GM18526 (cell line): ENCODE data around the gene PLTP.
A peak's percentile ranks its signal among the peaks of the same experiment; 100 is the strongest.

Source experiments
- POLR2A ChIP-seq: IDR thresholded peaks from 3 replicates; pipeline ENCODE4 v1.6.1; 2011; ENCODE audit not compliant: insufficient read length; ENCODE audit errors: extremely low read depth

Gene PLTP

DNA sequence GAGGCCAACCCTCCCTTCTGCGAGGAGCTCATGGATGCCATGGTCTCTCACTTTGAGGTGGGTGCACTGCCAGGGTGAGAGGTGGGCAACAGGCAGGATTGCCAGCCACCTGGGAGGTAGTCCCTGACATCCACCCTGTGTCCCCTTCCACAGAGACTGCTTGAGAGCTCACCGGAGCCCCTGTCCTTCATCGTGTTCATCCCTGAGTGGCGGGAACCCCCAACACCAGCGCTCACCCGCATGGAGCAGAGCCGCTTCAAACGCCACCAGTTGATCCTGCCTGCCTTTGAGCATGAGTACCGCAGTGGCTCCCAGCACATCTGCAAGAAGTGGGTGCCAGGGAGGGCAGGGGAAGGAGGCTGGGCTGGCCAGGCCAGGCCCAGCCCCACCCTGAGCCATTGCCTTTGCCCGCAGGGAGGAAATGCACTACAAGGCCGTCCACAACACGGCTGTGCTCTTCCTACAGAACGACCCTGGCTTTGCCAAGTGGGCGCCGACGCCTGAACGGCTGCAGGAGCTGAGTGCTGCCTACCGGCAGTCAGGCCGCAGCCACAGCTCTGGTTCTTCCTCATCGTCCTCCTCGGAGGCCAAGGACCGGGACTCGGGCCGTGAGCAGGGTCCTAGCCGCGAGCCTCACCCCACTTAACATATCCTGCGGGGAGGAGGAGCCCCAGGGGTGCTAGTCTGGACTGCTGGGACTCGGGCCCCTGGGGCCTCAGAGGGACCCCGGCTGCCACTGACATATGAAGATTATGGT is 35.3 kb upstream of the PLTP start:
- TF ChIP-seq POLR2A = no peak

GRCh38 chr20:45946149-45946970 is 34.4 kb upstream of the PLTP start:
- no peak for TF ChIP-seq POLR2A

- no peak for TF ChIP-seq POLR2A
Observed at GRCh38 chr20:45945678-45946148, 33.8 kb upstream of the PLTP start.

GRCh38 chr20:45944965-45945677 is 33.2 kb upstream of the PLTP start:
- TF ChIP-seq POLR2A = no peak

DNA sequence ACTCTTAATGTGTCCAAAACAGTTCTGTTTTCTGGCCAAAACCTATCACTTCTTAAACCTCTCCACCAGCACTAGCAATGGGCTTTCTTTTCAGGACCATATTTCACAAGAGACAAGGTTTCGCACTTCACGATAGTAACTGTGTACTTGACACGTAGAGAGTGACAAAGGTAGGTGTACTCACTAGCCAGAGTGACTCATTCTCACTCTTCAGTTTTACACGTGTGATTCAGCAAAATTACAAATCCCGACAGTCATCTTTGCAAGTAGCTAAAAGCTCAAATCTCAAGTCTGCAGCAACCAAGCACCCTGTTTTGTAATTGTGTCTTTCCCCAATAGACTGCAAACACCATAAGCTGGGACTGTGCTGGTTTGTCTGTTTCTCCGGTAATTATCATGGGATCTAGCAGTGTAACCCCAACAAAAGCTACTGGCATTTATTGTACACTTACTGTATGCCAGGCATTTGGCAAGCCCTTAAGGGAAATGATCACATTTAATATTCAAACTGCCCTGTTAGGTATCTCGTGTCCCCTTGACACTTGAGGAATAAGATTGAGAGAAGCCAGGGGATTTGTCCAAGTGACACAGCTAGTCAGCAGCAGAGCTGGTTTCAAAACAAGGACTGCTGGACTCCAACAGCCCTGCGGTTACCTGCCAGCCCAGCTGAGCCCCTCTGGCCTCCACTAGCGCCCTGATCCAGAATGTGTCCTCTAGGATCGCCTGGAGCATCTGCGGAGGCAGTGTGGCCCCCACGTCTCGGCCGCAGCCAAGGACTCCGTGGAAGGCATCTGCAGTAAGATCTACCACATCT is 32.4 kb upstream of the PLTP start:
- no peak for TF ChIP-seq POLR2A

GRCh38 chr20:45943613-45944012 is 31.7 kb upstream of the PLTP start:
- no peak for TF ChIP-seq POLR2A

- no peak for TF ChIP-seq POLR2A
Observed at GRCh38 chr20:45940469-45940868, 28.5 kb upstream of the PLTP start.

- no peak for TF ChIP-seq POLR2A
Observed at GRCh38 chr20:45940053-45940452, 28.1 kb upstream of the PLTP start.

DNA sequence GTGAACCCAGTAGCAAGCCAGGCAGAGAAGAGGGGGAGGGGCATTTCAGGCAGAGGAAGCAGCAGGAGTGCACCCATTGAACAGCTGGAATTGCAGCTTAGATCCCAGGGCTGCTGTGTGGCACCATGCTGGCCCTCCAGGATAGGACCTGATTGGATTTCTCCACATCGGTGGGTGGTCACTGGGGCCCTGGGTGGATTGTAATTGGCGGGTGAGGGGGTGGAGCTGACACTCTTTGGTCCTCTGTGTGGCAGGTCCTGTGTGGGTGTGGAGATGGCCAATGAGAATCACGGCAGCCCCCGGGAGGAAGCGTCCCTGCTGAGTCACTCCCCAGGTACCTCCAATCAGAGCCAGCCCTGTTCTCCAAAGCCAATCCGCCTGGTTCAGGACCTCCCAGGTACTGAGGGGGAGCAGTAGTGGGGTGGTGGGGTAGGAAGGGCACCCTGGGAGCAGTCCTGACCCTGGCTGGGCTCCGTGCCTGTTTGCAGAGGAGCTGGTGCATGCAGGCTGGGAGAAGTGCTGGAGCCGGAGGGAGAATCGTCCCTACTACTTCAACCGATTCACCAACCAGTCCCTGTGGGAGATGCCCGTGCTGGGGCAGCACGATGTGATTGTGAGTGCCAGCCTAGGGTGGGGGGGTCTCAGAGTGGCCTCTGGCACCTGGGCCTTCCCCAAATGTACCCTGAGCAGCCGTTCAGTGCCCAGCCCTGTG is 26.9 kb upstream of the PLTP start:
- TF ChIP-seq POLR2A = no peak

DNA sequence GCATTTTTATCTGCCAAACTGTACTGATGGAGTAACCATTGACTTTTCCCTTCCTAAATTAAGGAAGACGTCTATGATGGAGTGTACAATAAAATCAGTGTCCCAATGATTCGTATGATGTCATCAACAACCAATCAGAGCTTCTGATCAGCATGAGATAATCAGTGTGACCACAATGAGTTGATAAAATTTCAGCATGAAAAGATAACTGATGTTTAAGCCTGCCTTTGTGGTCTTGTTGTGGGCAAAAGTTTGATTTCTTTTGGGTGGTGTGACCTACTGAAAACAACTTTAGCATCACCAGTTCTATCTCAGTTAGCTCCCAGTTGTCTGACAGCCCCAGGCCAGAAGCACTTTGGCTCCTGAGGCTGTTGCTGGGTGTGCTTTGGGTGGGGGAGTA is 25.8 kb upstream of the PLTP start:
- no peak for TF ChIP-seq POLR2A

- TF ChIP-seq POLR2A = no peak
Observed at GRCh38 chr20:45935416-45936046, 23.6 kb upstream of the PLTP start.

DNA sequence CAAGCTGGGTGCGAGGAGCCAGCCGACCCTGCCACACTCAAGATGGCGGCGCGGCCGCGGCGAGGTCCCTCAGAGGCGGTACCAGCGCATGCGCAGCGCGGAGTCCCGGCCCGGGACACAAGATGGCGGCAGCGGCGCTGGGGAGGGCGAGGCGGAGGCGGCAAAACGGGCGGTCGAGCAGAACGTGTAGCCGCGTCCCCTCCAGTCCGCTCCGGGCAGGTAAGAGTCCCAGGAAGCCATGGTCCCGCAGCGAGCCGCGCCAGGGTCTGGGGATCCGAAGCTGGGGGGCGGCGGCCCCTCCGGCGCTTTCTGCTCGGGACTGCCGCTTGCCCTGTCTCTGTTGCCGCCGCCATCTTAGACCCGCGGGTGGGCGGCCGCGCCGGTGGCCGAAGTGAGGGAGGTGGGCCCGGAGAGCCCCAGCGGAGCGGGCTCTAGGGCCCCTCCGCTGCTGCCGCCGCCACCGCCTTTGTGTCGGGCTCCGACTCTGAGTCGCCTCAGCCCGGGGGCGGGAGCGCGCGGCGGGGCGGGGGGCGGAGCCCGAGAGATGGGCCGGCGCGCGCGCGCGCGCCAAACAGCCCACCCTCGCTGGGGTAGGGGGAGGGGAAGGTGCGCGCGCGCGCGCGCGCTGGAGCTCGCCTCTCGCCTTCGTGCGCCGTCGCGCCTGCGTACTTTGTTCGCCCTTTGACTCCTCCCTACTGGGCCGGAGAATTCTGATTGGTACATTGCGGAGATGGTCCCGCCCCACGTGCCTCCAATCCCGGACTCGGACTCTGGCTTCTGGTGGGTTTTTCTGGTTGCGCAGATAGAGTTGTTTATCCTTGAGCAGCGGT is 22.8 kb upstream of the PLTP start, which contains the start of gene PCIF1:
TSS of gene PCIF1 (plus strand) at position 98 of the 830 bp plus-strand sequence. CDS start 4,317 bp downstream, outside the sequence.
- TF ChIP-seq POLR2A = peak; percentile 92
